H1 (cell line): ENCODE data around the gene STX7. TPM values are rescaled to one million over a fixed set of nuclear protein-coding genes. Genes with fewer than 3 reads are reported as not detected.

Experiments
- CTCF ChIA-PET: fragments of 300-600 bp; sonication (Branson Sonifier 250); formaldehyde crosslinking; loops from one replicate; lab custom pipeline; 2021; ENCODE audit not compliant: partially characterized antibody; lab: Charles Lee
- POLR2A ChIA-PET: fragments of 300-600 bp; sonication (Branson Sonifier 250); formaldehyde crosslinking; loops from one replicate; lab custom pipeline; 2021; ENCODE audit warnings: inconsistent platforms; ENCODE audit not compliant: partially characterized antibody; lab: Charles Lee
- DNase-seq, 2 experiments: peaks; one replicate each; pipeline versions ENCODE4 v3.0.0 to v3.0.0-alpha.2; 2010 to 2022; ENCODE audit warnings: low spot score in 2 of 2, low read depth in 1 of 2, mixed read lengths in 1 of 2
- FAIRE-seq: peaks from 2 replicates; lab custom pipeline; 2011; peaks lifted over from hg19 to GRCh38; lab: Jason Lieb, UNC
- H2AFZ ChIP-seq: 2 replicates; pipeline ENCODE4 v1.8.1; 2012; ENCODE audit warnings: low read length, inconsistent platforms
- H2AK5ac ChIP-seq: 2 replicates; pipeline ENCODE4 v1.6.1; 2013; ENCODE audit warnings: low read depth, low read length
- H2BK120ac ChIP-seq: replicated peaks from 2 replicates; pipeline ENCODE3; 2013; ENCODE audit warnings: low read depth, low read length, inconsistent platforms
- H2BK12ac ChIP-seq: 2 replicates; pipeline ENCODE4 v1.6.1; 2013; ENCODE audit warnings: low read depth, low read length
- H2BK15ac ChIP-seq: 2 replicates; pipeline ENCODE4 v1.6.1; 2013; ENCODE audit warnings: low read length
- H2BK20ac ChIP-seq: 2 replicates; pipeline ENCODE4 v1.6.1; 2013; ENCODE audit warnings: low read length
- H2BK5ac ChIP-seq: 2 replicates; pipeline ENCODE4 v1.6.1; 2013; ENCODE audit warnings: low read depth, low read length
- H3K14ac ChIP-seq: 2 replicates; pipeline ENCODE4 v1.6.1; 2013; ENCODE audit warnings: inconsistent platforms; ENCODE audit not compliant: insufficient read length
- H3K18ac ChIP-seq: 2 replicates; pipeline ENCODE4 v1.6.1; 2013; ENCODE audit warnings: low read length; ENCODE audit errors: extremely low read depth
- H3K23ac ChIP-seq: 2 replicates; pipeline ENCODE4 v1.6.1; 2013; ENCODE audit warnings: inconsistent platforms; ENCODE audit not compliant: insufficient read length
- H3K23me2 ChIP-seq: 2 replicates; pipeline ENCODE4 v1.6.1; 2013; ENCODE audit warnings: low read depth, low read length
- H3K27ac ChIP-seq: 2 replicates; pipeline ENCODE4 v1.6.1; 2011; ENCODE audit warnings: low read depth, low read length, inconsistent platforms
- H3K27me3 ChIP-seq, 4 experiments: replicated peaks in 1 of 4; 1 replicate in 1 of 4; 2 replicates in 3 of 4; pipeline versions ENCODE4 v1.6.1 to v1.8.1; 2011 to 2013; ENCODE audit warnings: low read length in 3 of 4, mild to moderate bottlenecking in 3 of 4, inconsistent platforms in 2 of 4, mixed read lengths in 2 of 4, moderate library complexity in 1 of 4; ENCODE audit not compliant: control insufficient read depth in 3 of 4, insufficient read depth in 3 of 4; ENCODE audit errors: extremely low read depth in 1 of 4
- H3K36me3 ChIP-seq, 4 experiments: 2 replicates each; pipeline versions ENCODE4 v1.6.1 to v1.8.1; 2011 to 2013; ENCODE audit warnings: mild to moderate bottlenecking in 4 of 4, low read length in 3 of 4, moderate library complexity in 2 of 4, control low read depth in 1 of 4, inconsistent platforms in 1 of 4; ENCODE audit not compliant: insufficient read depth in 4 of 4, control insufficient read depth in 2 of 4
- H3K4ac ChIP-seq: replicated peaks from 2 replicates; pipeline ENCODE3; 2013; ENCODE audit warnings: low read length, low read depth, mixed read lengths, inconsistent platforms; ENCODE audit not compliant: insufficient read length
- H3K4me1 ChIP-seq, 4 experiments: replicated peaks in 1 of 4; 1 replicate in 1 of 4; 2 replicates in 3 of 4; pipeline versions ENCODE4 v1.6.1 to v1.8.1; 2011 to 2013; ENCODE audit warnings: low read length in 3 of 4, inconsistent platforms in 2 of 4, mixed read lengths in 1 of 4; ENCODE audit not compliant: insufficient read depth in 4 of 4, control insufficient read depth in 3 of 4
- H3K4me2 ChIP-seq, 2 experiments: 2 replicates each; pipeline versions ENCODE4 v1.6.1 to v1.8.1; 2011 to 2013; ENCODE audit warnings: low read depth in 2 of 2, low read length in 2 of 2, control low read depth in 1 of 2, inconsistent platforms in 1 of 2, mild to moderate bottlenecking in 1 of 2; ENCODE audit not compliant: insufficient read depth in 1 of 2
- H3K4me3 ChIP-seq, 4 experiments: fragments of 200-600, 300-600 bp in 1 of 4; sonication (generic), shearing (Covaris generic), sonication (Bioruptor Twin) in 1 of 4; 2 replicates each; pipeline versions ENCODE4 v1.5.1 to v1.8.1; 2011 to 2016; ENCODE audit warnings: low read length in 4 of 4, low read depth in 3 of 4, control low read depth in 2 of 4, inconsistent platforms in 2 of 4, mild to moderate bottlenecking in 2 of 4, mixed read lengths in 1 of 4, moderate library complexity in 1 of 4; ENCODE audit not compliant: insufficient read depth in 2 of 4; ENCODE audit errors: extremely low read depth in 1 of 4
- H3K56ac ChIP-seq: replicated peaks from 2 replicates; pipeline ENCODE3; 2013; ENCODE audit warnings: low read depth, mild to moderate bottlenecking, mixed read lengths, low read length, inconsistent platforms; ENCODE audit not compliant: insufficient read length
- H3K79me1 ChIP-seq: 2 replicates; pipeline ENCODE4 v1.6.1; 2013; ENCODE audit warnings: low read depth, low read length, control low read depth
- H3K79me2 ChIP-seq, 2 experiments: 2 replicates each; pipeline versions ENCODE4 v1.6.1 to v1.8.1; 2012 to 2013; ENCODE audit warnings: low read length in 2 of 2, mild to moderate bottlenecking in 2 of 2, inconsistent platforms in 1 of 2; ENCODE audit not compliant: insufficient read depth in 2 of 2, control insufficient read depth in 1 of 2
- H3K9ac ChIP-seq, 4 experiments: replicated peaks in 1 of 4; 1 replicate in 1 of 4; 2 replicates in 3 of 4; pipeline versions ENCODE4 v1.6.1 to v1.8.1; 2011 to 2013; ENCODE audit warnings: low read depth in 3 of 4, low read length in 3 of 4, control low read depth in 2 of 4, mild to moderate bottlenecking in 2 of 4, moderate library complexity in 2 of 4, inconsistent platforms in 1 of 4; ENCODE audit errors: extremely low read depth in 1 of 4
- H3K9me3 ChIP-seq, 2 experiments: 2 replicates each; pipeline versions ENCODE4 v1.6.1 to v1.8.1; 2012 to 2013; ENCODE audit warnings: mild to moderate bottlenecking in 2 of 2, moderate library complexity in 2 of 2, control low read depth in 1 of 2, inconsistent platforms in 1 of 2, low read depth in 1 of 2, low read length in 1 of 2, mixed read lengths in 1 of 2; ENCODE audit not compliant: insufficient read depth in 2 of 2
- H4K20me1 ChIP-seq, 2 experiments: replicated peaks in 1 of 2; 2 replicates each; pipeline versions ENCODE3 to v1.8.1; 2011 to 2013; ENCODE audit warnings: inconsistent platforms in 2 of 2, low read length in 2 of 2, mild to moderate bottlenecking in 1 of 2; ENCODE audit not compliant: insufficient read depth in 2 of 2, control insufficient read depth in 1 of 2
- H4K5ac ChIP-seq: 2 replicates; pipeline ENCODE4 v1.6.1; 2013; ENCODE audit warnings: low read length, low read depth, mixed read lengths, inconsistent platforms; ENCODE audit not compliant: insufficient read length
- H4K8ac ChIP-seq: 2 replicates; pipeline ENCODE4 v1.8.0; 2013; ENCODE audit warnings: mild to moderate bottlenecking, moderate library complexity, low read length, inconsistent platforms; ENCODE audit not compliant: insufficient read depth; ENCODE audit errors: extremely low read depth
- H4K91ac ChIP-seq: replicated peaks from 2 replicates; pipeline ENCODE3; 2013; ENCODE audit warnings: low read length, mixed read lengths, inconsistent platforms; ENCODE audit not compliant: insufficient read length
- MAFK ChIP-seq: IDR thresholded peaks from 2 replicates; pipeline ENCODE4 v1.6.1; 2012; ENCODE audit warnings: low read depth, mild to moderate bottlenecking, improper control_type of control experiment, low read length
- WGBS, 2 experiments: shearing (Covaris generic) in 1 of 2; methylation state at CpG; one replicate each; pipeline versions ENCODE4 v1.1.6 to v1.1.7; 2013 to 2015; ENCODE audit warnings: low lambda C conversion rate in 2 of 2, mixed read lengths in 2 of 2, inconsistent platforms in 1 of 2, low coverage in 1 of 2, missing lambda C conversion rate in 1 of 2; ENCODE audit not compliant: insufficient replicate concordance in 2 of 2, insufficient coverage in 1 of 2, insufficient read length in 1 of 2; ENCODE audit errors: extremely low coverage in 1 of 2, missing lambda C conversion rate in 1 of 2; 5-methylcytosine and 5-hydroxymethylcytosine counted together
- polyA plus RNA-seq, 7 experiments: library from polyadenylated mRNA; depleted of rRNA in 3 of 7; stranded (reverse) in 5 of 7; unstranded in 2 of 7; fragments of >200 nt in 5 of 7; fragments of 200-250 nt in 2 of 7; gene quantifications; 1 replicate in 5 of 7; 2 replicates in 1 of 7; 4 replicates in 1 of 7; pipeline versions ENCODE4 v1.2.1 to v1.2.3, GENCODE V29; 2011 to 2013; ENCODE audit warnings: missing spikeins in 2 of 7, mixed read lengths in 2 of 7
- total RNA-seq: library from RNA; stranded (reverse); fragmentation: NEBNext Ultra II Directional; extraction: Animal tissue kit (Norgen Biotek cat#: 25700); gene quantifications from 2 replicates; pipeline ENCODE4 v1.2.1, GENCODE V29; 2021
- TF ChIP-seq, protein P1 (sequence below): IDR thresholded peaks from 2 replicates; pipeline ENCODE4 v1.6.1; 2012; ENCODE audit warnings: inconsistent platforms

Gene STX7
- total and polyA plus RNA-seq, 2 of the 8 experiments (the other 6 are each of a cell fraction or from before 2014, with no cell fraction given), result 5.7 to 27.9 TPM

DNA sequence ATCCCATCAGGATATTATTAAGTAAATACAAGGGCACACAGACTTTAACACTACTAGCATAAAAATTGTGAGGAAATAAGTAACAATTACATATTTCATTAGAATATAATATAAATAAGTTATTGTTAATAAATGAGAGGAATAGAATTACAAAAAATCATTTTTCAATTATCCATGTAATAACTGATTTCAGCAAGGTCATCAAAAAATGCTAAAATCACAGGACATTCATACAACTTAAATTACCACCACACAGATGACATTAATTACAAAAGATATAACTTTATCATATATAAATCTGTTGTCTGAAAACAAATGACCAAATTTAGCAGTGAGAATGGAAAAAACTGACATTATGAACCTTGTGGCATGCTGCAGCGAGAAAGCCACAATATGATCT, 37.0 kb downstream of the STX7 start:
- H3K4me1 ChIP-seq, result no peaks in the 10 kb centered on the region
- H3K27me3 ChIP-seq, result peaks cover 0 to 1% (median 0%) of the 10 kb centered on the region in 4 experiments; a peak in 1 of 7 replicates
- CTCF ChIA-PET, result interaction anchor here (1.3 to 2.9 kb wide), 4 partner anchors 8 to 196 kb away, joined by 3 to 14 read pairs (median 8); no protein-coding TSS in a partner anchor
- H2BK12ac ChIP-seq, result no peak overlapping the region
- H3K23me2 ChIP-seq, result no peaks in the 10 kb centered on the region
- peaks cover 0 to 6% (median 0%) of the 10 kb centered on the region in 4 experiments; a peak in 2 of 8 replicates for H3K36me3 ChIP-seq
- no peaks in the 10 kb centered on the region for H3K79me1 ChIP-seq
- H3K4me3 ChIP-seq, result no peak overlapping the region
- H4K20me1 ChIP-seq, result no peaks in the 10 kb centered on the region
- no peak overlapping the region for H4K91ac ChIP-seq
- H3K18ac ChIP-seq, result no peak overlapping the region
- H3K14ac ChIP-seq, result no peak overlapping the region
- 91% methylated on average over 1 of the region's 1 CpG; no CpG with 5 or more reads in 1 of the 2 experiments for WGBS, 2 experiments
- H2AFZ ChIP-seq, result no peak overlapping the region
- no peak overlapping the region for H2AK5ac ChIP-seq
- no peaks in the 10 kb centered on the region; a peak in 1 of 4 replicates for H3K79me2 ChIP-seq
- POLR2A ChIA-PET, result no interaction called here
- H3K56ac ChIP-seq, result no peak overlapping the region
- TF ChIP-seq, protein P1, sequence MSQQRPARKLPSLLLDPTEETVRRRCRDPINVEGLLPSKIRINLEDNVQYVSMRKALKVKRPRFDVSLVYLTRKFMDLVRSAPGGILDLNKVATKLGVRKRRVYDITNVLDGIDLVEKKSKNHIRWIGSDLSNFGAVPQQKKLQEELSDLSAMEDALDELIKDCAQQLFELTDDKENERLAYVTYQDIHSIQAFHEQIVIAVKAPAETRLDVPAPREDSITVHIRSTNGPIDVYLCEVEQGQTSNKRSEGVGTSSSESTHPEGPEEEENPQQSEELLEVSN, result no peak
- peak; percentile 44; the same call in 1 of the 2 replicates for TF ChIP-seq MAFK
- TF ChIP-seq, all 59 proteins: peak for 1
- Histone ChIP-seq H3K4me2 (no peak overlapping the region), H3K4ac (no peak overlapping the region), H2BK15ac (no peak overlapping the region), H2BK5ac (no peak overlapping the region), H3K23ac (no peak overlapping the region), H4K5ac (no peak overlapping the region), H4K8ac (no peak overlapping the region), H3K9ac (no peak overlapping the region), H2BK20ac (no peak overlapping the region), H3K27ac (no peak overlapping the region), H2BK120ac (no peak overlapping the region), H3K9me3 (no peaks in the 10 kb centered on the region)
- DNase-seq, result no peak
- no peak for FAIRE-seq
